ENCODE data around the gene GRSF1.
"Not testable (repeated sequence)": the region's sequence is repeated elsewhere in the genome, so short reads cannot be mapped to it uniquely, and the experiment has no call there.

Gene GRSF1

GRCh38 chr4:70831293-70831692 is 8.4 kb downstream of the GRSF1 start:
- no peak for DNase-seq

GRCh38 chr4:70830054-70830453 is 9.6 kb downstream of the GRSF1 start:
- no peak for DNase-seq

GRCh38 chr4:70829492-70829891 is 10.2 kb downstream of the GRSF1 start:
- DNase-seq = no peak

- DNase-seq = no peak
These were observed 10.7 kb downstream of the GRSF1 start for GRCh38 chr4:70829015-70829414.

GRCh38 chr4:70818921-70819320 is 20.8 kb downstream of the GRSF1 start:
- DNase-seq = no peak

- no peak for DNase-seq
These were observed 21.4 kb downstream of the GRSF1 start for GRCh38 chr4:70818173-70818855.

GRCh38 chr4:70816894-70817293 is 22.8 kb downstream of the GRSF1 start:
- no peak for DNase-seq

- DNase-seq = no peak
These were observed 24.3 kb downstream of the GRSF1 start for GRCh38 chr4:70815370-70815769.

- no peak for DNase-seq
These were observed 31.5 kb downstream of the GRSF1 start for GRCh38 chr4:70808151-70808550.

- DNase-seq = peak; percentile 22
These were observed 36.6 kb downstream of the GRSF1 start for GRCh38 chr4:70802928-70803580.

GRCh38 chr4:70801265-70801809 is 38.4 kb downstream of the GRSF1 start:
- no peak for DNase-seq

- DNase-seq = no peak
These were observed 46.1 kb downstream of the GRSF1 start for GRCh38 chr4:70793626-70794025.

GRCh38 chr4:70788733-70789132 is 51.0 kb downstream of the GRSF1 start:
- DNase-seq = no peak

GRCh38 chr4:70787496-70787895 is 52.2 kb downstream of the GRSF1 start:
- no peak for DNase-seq

- no peak for DNase-seq
These were observed 56.6 kb downstream of the GRSF1 start for GRCh38 chr4:70783096-70783495.

- DNase-seq = no peak
These were observed 60.7 kb downstream of the GRSF1 start for GRCh38 chr4:70778888-70779422.

- no peak for DNase-seq
These were observed 66.6 kb downstream of the GRSF1 start for GRCh38 chr4:70772929-70773555.

- not testable (repeated sequence) for DNase-seq
These were observed 70.3 kb downstream of the GRSF1 start for GRCh38 chr4:70769396-70769795.

- no peak for DNase-seq
These were observed 71.3 kb downstream of the GRSF1 start for GRCh38 chr4:70768301-70768948.

Measured in NCI-H226 (cell line).